ENCODE data around the gene MLLT10. TPM values are rescaled to one million over a fixed set of nuclear protein-coding genes. Genes with fewer than 3 reads are reported as not detected.
A peak's percentile ranks its signal among the peaks of the same experiment; 100 is the strongest.

Gene MLLT10
- total and polyA plus RNA-seq, 9 of the 15 experiments (the other 6 are each of a cell fraction or from before 2014, with no cell fraction given): 18.8 to 81.4 (median 64.2) TPM

- TF ChIP-seq ZKSCAN3 (CRISPR knock-in tag; IDR thresholded peaks at IDR 0.05) (no peak), MXI1 (IDR thresholded peaks at IDR 0.05; ENCODE audit: low read depth, low read length) (no peak), ZNF583 (CRISPR knock-in tag; IDR thresholded peaks at IDR 0.05) (no peak), ELF2 (CRISPR knock-in tag; IDR thresholded peaks at IDR 0.05) (no peak), MYNN (IDR thresholded peaks at IDR 0.05) (no peak; the same call in 1 of the 2 replicates), MYNN (CRISPR knock-in tag; IDR thresholded peaks at IDR 0.05) (no peak), MTA3 (IDR thresholded peaks at IDR 0.05; ENCODE audit: borderline replicate concordance) (0 out of 2 replicates have a peak, but pooled peaks have one; percentile 49), THRB (CRISPR knock-in tag; conservative IDR thresholded peaks at IDR 0.05) (no peak), RB1 (IDR thresholded peaks at IDR 0.05; ENCODE audit: low read depth) (no peak), MAFK (IDR thresholded peaks at IDR 0.05; ENCODE audit: low read length) (no peak), SREBF1 (IDR thresholded peaks at IDR 0.05; ENCODE audit: borderline replicate concordance, low read depth, low read length) (no peak), MCM3 (IDR thresholded peaks at IDR 0.05) (no peak), HNRNPK (IDR thresholded peaks at IDR 0.05; ENCODE audit: low read depth, low read length, poor library complexity, severe bottlenecking) (no peak), NRF1 (conservative IDR thresholded peaks at IDR 0.05 in 1 of 2, IDR thresholded peaks at IDR 0.05 in 1 of 2) (no peak; a peak in 2 of 4 replicates)
Measured at GRCh38 chr10:21496343-21497176, 37.5 kb upstream of the MLLT10 start (continued).
